Raji (cell line): ENCODE measurements around the gene ICA1.

Experiments
- POLR2A ChIP-seq: IDR thresholded peaks from 2 replicates; pipeline ENCODE4 v1.6.1; 2011; ENCODE audit warnings: low read depth, low read length, control low read depth; ENCODE audit not compliant: insufficient read depth

ICA1 gene

DNA sequence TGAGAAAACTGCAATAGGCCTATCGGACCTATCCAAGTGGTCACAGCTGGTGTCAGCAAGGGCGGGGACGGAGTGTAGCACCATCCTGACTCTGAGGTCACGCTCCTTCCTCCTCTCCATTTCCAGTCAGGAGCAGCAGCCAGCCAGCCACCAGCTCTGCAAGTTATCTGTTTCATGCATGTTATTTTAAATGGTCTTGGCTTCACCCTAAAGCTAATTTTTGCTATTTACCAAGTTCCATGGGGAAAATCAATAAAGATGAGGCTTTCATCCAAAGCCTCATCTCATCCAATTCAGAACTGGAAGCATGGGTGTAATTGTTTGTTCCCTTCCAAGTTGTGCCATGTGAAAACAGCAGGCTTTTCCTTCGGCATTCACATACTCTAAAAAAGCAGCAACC is 49.3 kb downstream of the ICA1 start:
- TF ChIP-seq POLR2A: no peak

- TF ChIP-seq POLR2A: no peak
Observed at GRCh38 chr7:8211725-8212096, 50.3 kb downstream of the ICA1 start.

- no peak for TF ChIP-seq POLR2A
Observed at GRCh38 chr7:8210845-8211724, 50.9 kb downstream of the ICA1 start.

DNA sequence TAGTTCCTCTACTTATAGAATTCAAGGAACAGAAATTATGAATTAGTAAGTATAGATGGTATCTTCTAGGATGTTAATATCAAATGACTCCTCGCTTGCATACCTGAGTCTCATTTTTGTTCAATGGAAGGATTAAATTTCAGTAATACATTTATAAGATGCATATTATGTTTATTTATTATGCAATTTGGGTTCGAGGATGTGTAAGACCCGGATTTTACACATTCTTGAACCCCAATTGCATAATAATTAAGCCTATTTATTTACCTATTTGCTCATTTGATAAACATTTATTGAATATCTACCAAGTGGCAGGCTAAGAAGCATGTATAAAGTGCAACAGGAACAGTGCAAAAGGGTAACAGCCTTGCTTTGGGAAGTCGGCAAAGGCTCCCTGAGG is 52.6 kb downstream of the ICA1 start:
- TF ChIP-seq POLR2A: no peak

DNA sequence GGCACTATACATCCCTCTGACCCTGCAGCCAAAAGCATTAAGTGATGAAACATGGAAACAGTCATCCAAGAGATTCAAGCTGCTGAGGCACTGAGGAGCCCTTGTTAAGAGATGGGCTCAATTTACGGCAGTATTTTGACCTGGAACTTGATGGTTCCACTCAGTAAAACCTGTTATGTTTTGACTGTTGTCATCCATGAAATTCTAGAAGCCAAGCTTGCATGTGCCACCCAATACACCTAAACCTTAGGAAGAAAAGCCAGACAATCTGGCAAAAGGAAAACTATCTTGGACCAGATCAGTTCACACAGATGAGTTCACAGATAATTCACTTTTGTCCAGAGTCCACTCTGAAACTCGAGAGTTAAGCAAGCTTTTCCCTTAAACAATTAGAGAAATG is 53.2 kb downstream of the ICA1 start:
- TF ChIP-seq POLR2A: no peak

GRCh38 chr7:8206956-8207355 is 55.0 kb downstream of the ICA1 start:
- no peak for TF ChIP-seq POLR2A

GRCh38 chr7:8205537-8205936 is 56.4 kb downstream of the ICA1 start:
- no peak for TF ChIP-seq POLR2A

DNA sequence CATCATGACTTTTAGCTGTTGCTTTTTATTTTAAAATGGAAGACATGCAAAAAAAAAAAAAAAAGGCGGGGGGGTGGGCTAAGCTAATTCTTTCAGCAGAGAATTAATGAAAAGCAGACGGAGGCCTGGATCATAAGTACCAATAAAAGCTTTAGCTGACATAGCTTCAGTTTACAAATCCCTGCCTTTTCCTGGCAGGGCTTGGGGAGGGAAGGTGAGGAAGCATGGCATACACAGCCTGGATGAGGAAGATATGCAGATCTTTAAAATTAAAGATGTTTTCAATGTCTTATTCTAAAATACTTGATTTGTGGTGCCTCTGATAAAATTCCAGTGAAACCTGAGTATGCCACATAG is 57.0 kb downstream of the ICA1 start:
- no peak for TF ChIP-seq POLR2A

GRCh38 chr7:8204339-8205030 is 57.5 kb downstream of the ICA1 start:
- no peak for TF ChIP-seq POLR2A

GRCh38 chr7:8201846-8202441 is 60.0 kb downstream of the ICA1 start:
- TF ChIP-seq POLR2A: no peak

DNA sequence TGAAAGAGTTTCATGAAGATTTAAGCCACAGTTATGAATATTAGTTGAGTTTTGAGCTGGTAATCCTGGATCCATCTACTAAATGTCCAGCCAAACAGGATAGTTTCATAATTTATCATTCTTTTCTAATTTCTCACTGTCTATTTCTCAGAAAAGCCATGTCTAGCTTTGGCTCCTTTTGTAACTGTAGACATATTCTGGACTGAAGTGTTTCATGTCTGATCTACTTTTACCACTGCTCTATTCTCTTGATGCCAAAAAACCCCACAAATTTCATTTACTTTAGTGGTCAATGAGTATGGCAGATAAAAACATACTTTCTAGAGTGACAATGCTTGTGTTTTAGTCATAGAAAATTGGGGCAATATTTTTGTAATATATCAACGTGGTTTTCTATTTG is 61.2 kb downstream of the ICA1 start:
- TF ChIP-seq POLR2A: no peak

GRCh38 chr7:8200316-8200715 is 61.7 kb downstream of the ICA1 start:
- no peak for TF ChIP-seq POLR2A

GRCh38 chr7:8197994-8198698 is 63.8 kb downstream of the ICA1 start:
- TF ChIP-seq POLR2A: no peak

DNA sequence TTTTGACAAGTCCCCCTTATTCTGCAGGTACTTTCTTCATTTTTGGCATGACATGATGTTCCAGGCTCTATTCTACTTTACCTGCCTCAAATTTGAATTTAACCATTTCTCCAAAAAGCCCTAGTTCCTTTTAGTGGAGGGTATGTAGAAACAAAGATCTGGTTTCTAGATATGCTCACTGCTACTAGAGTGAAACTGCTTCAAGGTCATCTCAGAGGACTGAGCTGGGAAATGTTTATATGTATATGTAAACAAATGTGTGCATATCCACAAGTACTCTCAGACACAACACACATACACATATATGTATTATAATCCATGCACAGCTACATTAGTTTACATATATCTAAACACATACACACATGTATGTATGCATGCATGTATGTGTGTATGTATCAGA is 69.1 kb downstream of the ICA1 start:
- TF ChIP-seq POLR2A: no peak

DNA sequence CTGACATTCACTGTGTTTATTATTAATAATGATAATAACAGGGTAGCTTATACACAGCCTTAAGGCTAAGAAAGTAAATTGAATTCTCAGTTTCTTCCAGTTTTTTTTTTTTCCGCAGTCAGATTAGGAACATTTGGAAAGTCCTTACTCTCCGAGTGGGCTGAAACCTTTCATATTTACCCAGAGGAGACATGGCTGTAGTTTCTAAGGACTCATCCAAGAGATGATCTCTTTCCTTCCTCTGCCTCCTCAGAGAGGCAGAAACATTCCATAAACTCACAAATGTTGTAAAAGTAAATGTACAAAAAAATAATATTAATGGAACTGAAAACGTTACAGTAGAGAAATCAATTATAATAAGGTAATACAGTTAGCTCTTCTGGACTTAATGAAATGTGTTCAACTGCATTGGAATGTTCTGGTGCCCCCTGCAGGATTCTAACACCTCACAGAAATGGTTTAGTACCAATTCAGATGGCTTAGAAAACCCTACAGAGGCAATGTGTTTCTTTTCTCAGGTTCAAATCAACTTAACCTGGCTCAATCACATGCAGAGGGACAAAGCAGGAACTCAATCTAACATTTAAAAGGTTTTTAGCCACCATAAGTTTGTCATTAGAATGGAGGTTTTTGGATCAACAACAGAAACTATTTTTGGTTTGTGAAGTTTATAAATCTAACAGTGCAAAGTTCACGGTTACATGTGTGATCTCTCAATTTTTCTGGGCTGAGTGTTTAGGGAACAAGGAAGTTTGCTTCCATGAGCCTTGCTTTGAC is 71.7 kb downstream of the ICA1 start:
- no peak for TF ChIP-seq POLR2A
